Activated T-cell treated with anti-CD3 and anti-CD28 coated beads for 48 hours (primary cell): ENCODE data around the gene MRRF.

Source experiments
- DNase-seq: peaks from one replicate; pipeline ENCODE4 v3.0.0-alpha.2; 2020; ENCODE audit warnings: low read depth

The MRRF gene

GRCh38 chr9:122228568-122229484, 35.9 kb upstream of the MRRF start, which contains the start of gene LHX6:
LHX6 (minus strand) TSS chr9:122228957; CDS start chr9:122228740, 217 bp downstream.
- no peak for DNase-seq

DNA sequence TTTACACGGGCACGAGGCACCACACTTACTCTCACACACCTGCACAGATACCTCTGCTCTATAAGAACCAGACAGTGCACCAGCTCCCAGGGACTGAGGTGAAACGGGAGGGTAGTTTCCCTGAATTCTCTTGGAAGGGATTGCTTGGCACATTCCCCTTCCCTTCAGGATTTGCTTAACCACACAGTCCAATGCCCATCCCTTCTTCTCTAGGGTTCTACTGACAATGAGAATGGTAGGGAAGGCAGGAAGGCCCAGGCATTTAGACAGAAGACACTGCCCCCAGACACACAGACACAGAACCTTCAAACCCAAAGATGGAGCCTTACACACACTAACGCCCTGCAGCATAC, 35.2 kb upstream of the MRRF start:
- DNase-seq = no peak

- DNase-seq = no peak
These were observed 31.8 kb upstream of the MRRF start for GRCh38 chr9:122232796-122233306.

GRCh38 chr9:122234022-122234748, 30.5 kb upstream of the MRRF start:
- DNase-seq = no peak

- DNase-seq = no peak
These were observed 28.0 kb upstream of the MRRF start for GRCh38 chr9:122236681-122237080.

DNA sequence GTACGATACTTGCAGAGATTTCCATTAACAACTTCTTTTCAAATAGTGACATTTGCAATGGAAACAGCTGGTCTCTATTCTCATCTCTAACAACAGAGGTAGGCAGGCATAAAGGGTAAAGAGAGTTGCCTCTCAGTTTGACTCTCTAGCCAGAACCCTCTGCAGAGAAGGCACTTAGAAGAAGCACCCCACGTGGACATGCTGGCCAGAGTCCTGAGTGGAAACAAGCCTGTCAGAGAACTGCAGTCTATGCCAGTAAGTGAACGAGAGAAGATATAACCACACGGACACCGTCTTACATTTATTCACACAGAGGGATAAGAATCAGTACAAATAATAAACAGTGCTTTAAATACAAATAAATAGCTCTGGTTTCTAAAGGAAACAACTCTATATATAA, 25.0 kb upstream of the MRRF start:
- no peak for DNase-seq

GRCh38 chr9:122244349-122244748, 20.3 kb upstream of the MRRF start:
- DNase-seq = no peak

DNA sequence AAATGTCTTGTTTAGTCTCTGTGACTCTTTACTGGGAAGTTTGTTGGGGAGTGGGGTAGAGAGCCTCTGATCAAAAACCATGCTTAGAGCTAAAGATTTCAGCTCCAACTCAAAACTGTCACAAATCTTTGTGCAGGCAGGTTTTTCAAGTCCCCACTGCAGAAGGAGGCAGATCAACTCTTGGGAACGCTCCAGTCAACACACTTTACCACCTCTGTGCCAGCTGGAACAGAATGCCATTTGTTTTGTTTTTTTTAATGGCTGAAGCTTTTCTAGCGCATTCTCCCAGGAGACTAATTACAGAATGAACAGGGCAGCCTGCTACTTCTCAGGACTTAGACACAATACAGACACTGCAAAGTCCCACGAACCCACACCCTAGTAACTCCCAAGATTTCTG, 18.0 kb upstream of the MRRF start:
- DNase-seq = no peak

DNA sequence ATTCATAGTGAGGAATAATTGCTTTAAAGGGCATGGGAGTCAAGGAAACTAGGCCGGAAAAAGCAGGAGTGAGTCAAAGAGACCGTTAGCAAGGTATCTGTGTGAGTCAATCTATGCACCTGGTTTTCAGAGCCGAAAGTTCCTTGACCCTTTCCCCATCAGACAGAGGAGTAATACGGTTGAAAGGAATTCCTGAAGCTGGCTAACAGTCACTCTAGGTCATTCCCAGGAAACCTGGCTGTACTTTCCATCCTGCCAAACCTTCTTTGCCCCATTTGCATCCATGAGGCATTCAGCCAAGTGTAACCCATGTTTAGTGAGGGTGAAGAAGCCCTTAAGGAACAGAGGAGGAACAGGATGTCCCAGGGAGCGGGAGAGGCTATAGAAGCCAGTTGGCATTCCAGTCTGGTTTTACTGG, 16.2 kb upstream of the MRRF start:
- no peak for DNase-seq

GRCh38 chr9:122251351-122251750, 13.3 kb upstream of the MRRF start:
- no peak for DNase-seq

- no peak for DNase-seq
These were observed 11.9 kb upstream of the MRRF start for GRCh38 chr9:122252796-122253195.

- no peak for DNase-seq
These were observed 9.9 kb upstream of the MRRF start for GRCh38 chr9:122254761-122255160.

DNA sequence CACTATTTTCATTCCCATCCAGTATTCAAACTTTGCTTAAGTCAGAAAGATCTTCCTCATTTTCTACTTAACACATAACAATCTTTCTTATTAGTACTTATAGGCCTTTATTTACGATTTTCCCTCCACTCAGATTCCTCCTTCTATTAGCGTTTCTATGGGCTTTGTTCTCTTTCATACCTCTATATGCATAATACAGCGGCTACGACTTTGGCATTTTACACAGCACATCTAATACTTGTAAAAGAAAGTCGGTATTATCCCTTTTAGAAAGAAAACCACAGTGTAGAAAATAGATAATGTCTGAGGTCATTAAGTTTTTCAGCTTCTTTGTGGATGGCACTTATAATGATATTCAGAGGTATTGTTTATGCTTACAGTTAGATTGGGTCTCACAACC, 8.5 kb upstream of the MRRF start:
- DNase-seq = no peak

GRCh38 chr9:122258886-122259415, 5.7 kb upstream of the MRRF start:
- DNase-seq = no peak

DNA sequence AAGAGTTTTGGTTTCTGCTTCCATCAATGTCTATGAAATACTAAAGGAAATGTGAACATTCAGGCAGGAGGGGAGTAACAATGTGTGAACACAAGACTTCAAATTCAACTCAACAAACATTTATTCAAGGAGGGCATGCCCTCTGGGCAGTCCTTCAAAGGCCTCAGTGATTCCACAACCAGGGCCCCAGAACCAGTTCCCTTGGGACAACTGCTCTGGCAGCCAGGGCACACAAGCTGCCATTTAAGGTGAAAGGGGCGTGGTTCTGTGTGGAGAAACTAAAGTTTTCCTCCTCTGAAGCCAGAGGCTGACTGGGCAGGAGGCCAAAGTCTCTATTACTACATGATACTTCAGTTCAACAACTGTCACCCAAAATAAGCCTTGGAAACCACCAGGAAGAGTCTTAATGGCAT, 3.2 kb upstream of the MRRF start:
- DNase-seq = no peak

- DNase-seq = no peak
These were observed 2.6 kb upstream of the MRRF start for GRCh38 chr9:122262073-122262472.

GRCh38 chr9:122263699-122264349, 858 bp upstream of the MRRF start:
- DNase-seq = no peak

- DNase-seq = peak; percentile 5
These were observed 650 bp downstream of the MRRF start for GRCh38 chr9:122265149-122265915.

GRCh38 chr9:122268041-122268814, 3.5 kb downstream of the MRRF start:
- DNase-seq = no peak

GRCh38 chr9:122274055-122274454, 9.4 kb downstream of the MRRF start:
- no peak for DNase-seq

- DNase-seq = no peak
These were observed 11.4 kb downstream of the MRRF start for GRCh38 chr9:122276096-122276495.
